Skeletal muscle tissue (tissue), 4 donors: Measurements from ENCODE around the gene ARVCF. TPM values are rescaled to one million over a fixed set of nuclear protein-coding genes. Genes with fewer than 3 reads are reported as not detected.

Source experiments
- H3K27ac ChIP-seq: one replicate; pipeline ENCODE4 v1.7.0; 2013; ENCODE audit warnings: mild to moderate bottlenecking, low read depth, low read length, inconsistent platforms
- H3K27me3 ChIP-seq, 3 donors: one replicate each; pipeline ENCODE4 v1.7.0; 2013; ENCODE audit warnings: low read length in 3 of 3; ENCODE audit not compliant: control insufficient read depth in 3 of 3, insufficient read depth in 3 of 3
- H3K36me3 ChIP-seq, 3 donors: one replicate each; pipeline ENCODE4 v1.7.0; 2013; ENCODE audit warnings: low read length in 3 of 3; ENCODE audit not compliant: control insufficient read depth in 3 of 3, insufficient read depth in 3 of 3
- H3K4me1 ChIP-seq, 3 donors: one replicate each; pipeline ENCODE4 v1.7.0; 2013; ENCODE audit warnings: low read length in 3 of 3, mild to moderate bottlenecking in 3 of 3; ENCODE audit not compliant: control insufficient read depth in 3 of 3, insufficient read depth in 3 of 3
- H3K4me3 ChIP-seq, 3 donors: one replicate each; pipeline ENCODE4 v1.7.0; 2013; ENCODE audit warnings: low read length in 3 of 3
- H3K9ac ChIP-seq, 3 donors: one replicate each; pipeline ENCODE4 v1.7.0; 2013; ENCODE audit warnings: low read length in 3 of 3, mild to moderate bottlenecking in 3 of 3, moderate library complexity in 2 of 3, low read depth in 1 of 3
- H3K9me3 ChIP-seq, 3 donors: one replicate each; pipeline ENCODE4 v1.7.0; 2013; ENCODE audit warnings: low read length in 3 of 3; ENCODE audit not compliant: control insufficient read depth in 3 of 3
- total RNA-seq: library from RNA; depleted of rRNA; stranded (reverse); fragments of >200 nt; gene quantifications from one replicate; pipeline ENCODE4 v1.2.3, GENCODE V29; 2014
- donor health status: Osteomylitis.

ARVCF gene
- total RNA-seq, 1 donor from 2014 or later = 49.6 TPM

DNA sequence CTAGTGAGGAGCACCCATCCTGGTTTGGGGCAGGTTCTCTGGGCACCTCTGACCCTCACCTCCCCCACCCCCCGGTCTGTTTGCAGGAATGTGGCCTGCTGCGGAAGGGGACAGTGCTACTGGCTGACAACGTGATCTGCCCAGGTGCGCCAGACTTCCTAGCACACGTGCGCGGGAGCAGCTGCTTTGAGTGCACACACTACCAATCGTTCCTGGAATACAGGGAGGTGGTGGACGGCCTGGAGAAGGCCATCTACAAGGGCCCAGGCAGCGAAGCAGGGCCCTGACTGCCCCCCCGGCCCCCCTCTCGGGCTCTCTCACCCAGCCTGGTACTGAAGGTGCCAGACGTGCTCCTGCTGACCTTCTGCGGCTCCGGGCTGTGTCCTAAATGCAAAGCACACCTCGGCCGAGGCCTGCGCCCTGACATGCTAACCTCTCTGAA lies 48.2 kb downstream of the ARVCF start:
- H3K9me3 ChIP-seq = no peaks in the 10 kb centered on the region

DNA sequence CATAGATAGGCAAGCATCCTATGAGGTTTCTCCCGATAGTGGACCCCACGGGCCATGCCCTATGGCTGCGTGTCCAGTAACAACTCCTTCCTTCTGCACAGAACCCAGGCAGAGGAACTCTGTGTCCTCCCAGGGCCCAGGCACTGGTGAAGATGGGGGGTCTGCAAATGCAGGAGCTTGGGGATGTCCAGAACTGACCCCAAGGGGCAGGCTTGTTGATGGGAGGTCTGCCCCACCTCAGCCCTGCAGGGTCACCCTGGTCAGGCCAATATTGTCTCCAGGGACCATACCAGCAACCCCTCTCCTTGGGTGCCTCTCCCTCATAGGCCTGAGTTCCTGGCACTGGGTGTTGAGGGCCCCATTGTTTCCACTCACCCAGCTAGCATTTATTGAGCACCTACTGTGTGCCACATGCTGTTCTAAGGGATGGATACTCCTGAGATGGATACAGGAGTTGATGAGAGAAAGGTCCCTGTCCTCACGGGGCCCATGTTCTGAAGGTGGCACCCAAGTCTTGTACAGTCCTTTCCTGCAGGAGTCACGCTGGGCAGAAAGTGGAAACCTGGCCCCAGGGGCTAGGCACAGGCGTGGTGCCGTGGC lies 48.7 kb downstream of the ARVCF start:
- no peak overlapping the region for H3K4me3 ChIP-seq
- peaks cover 7 to 9% (median 7%) of the 10 kb centered on the region in 3 donors for H3K4me1 ChIP-seq
- H3K36me3 ChIP-seq = peaks cover 58 to 66% (median 63%) of the 10 kb centered on the region in 3 donors
- no peaks in the 10 kb centered on the region for H3K9me3 ChIP-seq
- no peaks in the 10 kb centered on the region for H3K27me3 ChIP-seq
- H3K27ac ChIP-seq = no peak overlapping the region
- H3K9ac ChIP-seq = no peak overlapping the region

More for the DNA sequence above, 48.2 kb downstream of the ARVCF start:
- Histone ChIP-seq H3K27me3 (no peaks in the 10 kb centered on the region), H3K4me1 (peaks cover 7 to 9% (median 7%) of the 10 kb centered on the region in 3 donors), H3K4me3 (no peak overlapping the region), H3K27ac (no peak overlapping the region), H3K36me3 (peaks cover 61 to 68% (median 62%) of the 10 kb centered on the region in 3 donors), H3K9ac (no peak overlapping the region)

DNA sequence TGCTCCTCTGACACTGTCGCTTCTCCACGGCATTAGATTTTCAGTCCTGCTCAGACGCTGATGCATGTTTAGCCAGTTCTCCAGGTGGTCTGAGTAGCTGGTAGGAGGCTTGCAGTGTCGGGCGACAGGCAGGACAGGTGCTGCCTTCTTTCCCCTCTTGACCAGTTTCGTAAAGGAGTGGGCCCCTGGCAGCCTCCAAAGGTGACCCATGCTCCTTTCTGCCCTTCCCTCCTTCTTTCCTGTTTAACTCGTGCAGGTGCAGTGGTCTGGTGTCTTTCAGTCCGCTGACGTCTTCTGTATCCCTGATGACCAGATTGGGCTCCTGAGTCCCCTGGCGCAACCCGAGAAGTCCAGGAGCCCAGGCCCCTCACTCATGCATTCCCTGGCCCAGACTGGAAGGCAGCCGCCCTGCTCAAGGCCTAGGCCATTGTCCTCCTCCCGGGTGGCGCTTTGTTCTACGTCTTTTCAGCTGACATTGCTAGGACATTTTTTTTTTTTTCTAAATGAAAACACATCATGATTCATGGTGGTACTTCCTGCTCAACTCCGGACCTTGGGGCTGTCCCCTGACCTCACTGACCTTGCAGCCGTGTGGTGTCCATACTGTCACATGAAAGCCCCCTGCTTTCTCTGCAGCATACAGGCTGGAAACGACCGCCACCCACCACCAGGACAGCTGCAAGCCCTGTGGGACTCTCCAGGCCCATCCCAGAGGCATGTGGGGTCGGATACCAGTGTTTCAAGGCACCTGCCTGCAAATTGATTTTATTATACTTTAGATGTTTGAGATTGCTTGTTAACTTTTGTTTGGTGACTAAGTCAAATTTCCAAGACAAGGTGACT lies 49.5 kb downstream of the ARVCF start:
- Histone ChIP-seq H3K4me1 (peaks cover 13 to 16% (median 15%) of the 10 kb centered on the region in 3 donors), H3K27me3 (no peaks in the 10 kb centered on the region), H3K27ac (no peak overlapping the region), H3K4me3 (no peak overlapping the region), H3K36me3 (peaks cover 51 to 59% (median 55%) of the 10 kb centered on the region in 3 donors), H3K9me3 (no peaks in the 10 kb centered on the region), H3K9ac (peak overlapping the region in 1 of 3 donors; percentile 33)

DNA sequence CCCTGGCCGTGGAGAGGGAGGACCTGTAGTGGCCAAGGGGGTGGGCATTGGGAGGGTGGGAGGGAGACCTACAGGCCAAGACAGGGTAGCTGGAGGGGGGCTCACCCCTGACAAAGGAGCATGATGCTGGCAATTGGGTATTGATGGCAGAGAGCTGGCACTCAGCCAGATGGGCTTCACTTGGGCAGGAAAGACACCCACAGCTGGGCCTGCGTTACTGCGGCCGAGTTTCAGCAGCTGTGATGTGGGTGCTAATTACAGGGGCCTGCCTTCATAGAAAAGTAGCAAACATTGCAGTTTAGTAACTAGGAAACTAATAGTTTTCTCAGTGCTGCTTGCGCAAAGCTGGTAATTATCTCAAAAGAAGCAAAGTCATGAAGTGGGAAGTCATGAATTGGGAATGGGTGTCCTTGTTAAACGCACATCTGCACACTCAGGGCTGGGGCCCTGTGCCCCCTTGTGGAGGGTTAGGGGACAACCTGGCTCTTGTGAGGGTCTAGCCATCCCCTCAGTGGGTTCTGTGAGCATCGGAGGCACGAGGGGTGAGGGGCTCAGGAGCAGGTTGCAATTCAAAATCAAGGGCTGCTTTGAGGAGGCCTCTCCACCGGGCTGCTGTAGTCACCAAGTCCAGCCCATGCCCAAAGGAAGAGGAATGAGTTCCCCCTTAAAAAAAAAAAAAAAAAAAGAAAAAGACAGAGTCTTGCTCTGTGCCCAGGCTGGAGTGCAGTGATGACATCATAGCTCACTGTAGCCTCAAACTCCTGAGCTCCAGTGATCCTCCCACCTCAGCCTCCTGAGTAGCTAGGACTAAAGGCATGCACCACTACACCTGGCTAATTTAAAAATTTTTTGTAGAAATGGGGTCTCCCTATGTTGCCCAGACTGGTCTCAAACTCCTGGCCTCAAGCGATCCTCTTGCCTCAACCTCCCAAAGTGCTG lies 50.6 kb downstream of the ARVCF start:
- Histone ChIP-seq H3K9ac (no peak overlapping the region), H3K4me1 (peaks cover 22 to 24% (median 23%) of the 10 kb centered on the region in 3 donors), H3K27me3 (no peaks in the 10 kb centered on the region), H3K27ac (no peak overlapping the region), H3K4me3 (no peak overlapping the region), H3K36me3 (peaks cover 43 to 57% (median 47%) of the 10 kb centered on the region in 3 donors), H3K9me3 (no peaks in the 10 kb centered on the region)

DNA sequence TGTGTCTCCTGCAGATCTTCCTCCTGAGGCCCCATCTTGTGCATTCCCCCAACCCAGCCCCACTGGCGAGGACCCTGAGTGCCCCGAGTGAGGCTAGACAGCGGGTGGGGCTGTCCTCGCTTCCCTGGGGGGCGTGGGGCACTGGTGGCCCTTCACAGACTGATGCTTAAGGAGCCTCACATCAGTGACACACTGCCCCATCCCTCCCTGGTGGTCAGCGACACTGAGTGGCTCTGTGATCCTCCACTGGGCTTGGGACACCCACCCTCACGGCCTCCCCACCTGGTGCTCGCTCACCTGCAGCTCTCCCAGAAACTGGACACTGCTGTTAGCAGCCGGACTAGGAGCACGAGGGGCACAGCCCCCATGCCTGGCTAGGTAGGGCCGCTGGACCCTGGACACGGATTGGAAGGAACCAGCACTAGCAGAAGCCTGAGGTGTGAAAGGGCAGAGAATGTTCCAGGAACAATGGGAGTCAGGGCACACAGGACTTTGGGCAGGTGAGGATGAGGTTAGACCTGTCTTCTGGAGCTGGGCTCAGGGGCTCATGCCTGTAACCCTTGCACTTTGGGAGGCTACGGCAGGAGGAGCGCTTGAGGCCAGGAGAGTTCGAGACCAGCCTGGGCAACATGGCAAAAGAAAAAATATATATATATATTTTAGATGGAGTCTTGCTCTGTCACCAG lies 51.8 kb downstream of the ARVCF start:
- no peaks in the 10 kb centered on the region for H3K27me3 ChIP-seq
- H3K36me3 ChIP-seq = peaks cover 38 to 57% (median 42%) of the 10 kb centered on the region in 3 donors
- H3K9me3 ChIP-seq = no peaks in the 10 kb centered on the region
- peaks cover 22 to 28% (median 25%) of the 10 kb centered on the region in 3 donors for H3K4me1 ChIP-seq
- peak overlapping the region in 1 of 3 donors; percentile 21 for H3K9ac ChIP-seq
- no peak overlapping the region for H3K27ac ChIP-seq
- H3K4me3 ChIP-seq = no peak overlapping the region

DNA sequence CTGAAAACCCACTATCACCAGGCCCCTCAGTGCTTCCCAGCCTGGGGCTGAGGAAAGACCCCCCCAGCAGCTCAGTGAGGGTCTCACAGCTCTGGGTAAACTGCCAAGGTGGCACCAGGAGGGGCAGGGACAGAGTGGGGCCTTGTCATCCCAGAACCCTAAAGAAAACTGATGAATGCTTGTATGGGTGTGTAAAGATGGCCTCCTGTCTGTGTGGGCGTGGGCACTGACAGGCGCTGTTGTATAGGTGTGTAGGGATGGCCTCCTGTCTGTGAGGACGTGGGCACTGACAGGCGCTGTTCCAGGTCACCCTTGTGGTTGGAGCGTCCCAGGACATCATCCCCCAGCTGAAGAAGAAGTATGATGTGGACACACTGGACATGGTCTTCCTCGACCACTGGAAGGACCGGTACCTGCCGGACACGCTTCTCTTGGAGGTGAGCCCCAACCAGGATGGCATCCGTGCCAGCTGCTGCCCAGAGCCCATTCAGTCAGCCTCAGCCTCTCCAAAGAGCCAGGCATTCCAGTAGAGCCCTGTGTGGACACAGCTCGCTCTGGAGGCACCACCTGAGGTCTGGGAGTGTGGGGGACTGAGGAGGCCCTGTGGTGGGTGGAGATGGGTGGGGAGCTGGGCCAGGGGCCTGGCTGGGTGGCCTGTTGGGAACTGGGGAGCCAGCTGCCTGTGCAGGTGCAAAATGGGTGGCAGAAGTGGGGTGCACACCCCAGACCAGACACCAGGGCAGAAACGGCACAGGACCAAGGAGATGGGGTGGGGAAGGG lies 52.6 kb downstream of the ARVCF start:
- H3K36me3 ChIP-seq = peaks cover 34 to 51% (median 35%) of the 10 kb centered on the region in 3 donors
- peak overlapping the region in 2 of 3 donors; percentile 25 to 33 for H3K9ac ChIP-seq
- H3K27ac ChIP-seq = no peak overlapping the region
- no peak overlapping the region for H3K4me3 ChIP-seq
- no peaks in the 10 kb centered on the region for H3K9me3 ChIP-seq
- peaks cover 25 to 33% (median 29%) of the 10 kb centered on the region in 3 donors for H3K4me1 ChIP-seq
- no peaks in the 10 kb centered on the region for H3K27me3 ChIP-seq

DNA sequence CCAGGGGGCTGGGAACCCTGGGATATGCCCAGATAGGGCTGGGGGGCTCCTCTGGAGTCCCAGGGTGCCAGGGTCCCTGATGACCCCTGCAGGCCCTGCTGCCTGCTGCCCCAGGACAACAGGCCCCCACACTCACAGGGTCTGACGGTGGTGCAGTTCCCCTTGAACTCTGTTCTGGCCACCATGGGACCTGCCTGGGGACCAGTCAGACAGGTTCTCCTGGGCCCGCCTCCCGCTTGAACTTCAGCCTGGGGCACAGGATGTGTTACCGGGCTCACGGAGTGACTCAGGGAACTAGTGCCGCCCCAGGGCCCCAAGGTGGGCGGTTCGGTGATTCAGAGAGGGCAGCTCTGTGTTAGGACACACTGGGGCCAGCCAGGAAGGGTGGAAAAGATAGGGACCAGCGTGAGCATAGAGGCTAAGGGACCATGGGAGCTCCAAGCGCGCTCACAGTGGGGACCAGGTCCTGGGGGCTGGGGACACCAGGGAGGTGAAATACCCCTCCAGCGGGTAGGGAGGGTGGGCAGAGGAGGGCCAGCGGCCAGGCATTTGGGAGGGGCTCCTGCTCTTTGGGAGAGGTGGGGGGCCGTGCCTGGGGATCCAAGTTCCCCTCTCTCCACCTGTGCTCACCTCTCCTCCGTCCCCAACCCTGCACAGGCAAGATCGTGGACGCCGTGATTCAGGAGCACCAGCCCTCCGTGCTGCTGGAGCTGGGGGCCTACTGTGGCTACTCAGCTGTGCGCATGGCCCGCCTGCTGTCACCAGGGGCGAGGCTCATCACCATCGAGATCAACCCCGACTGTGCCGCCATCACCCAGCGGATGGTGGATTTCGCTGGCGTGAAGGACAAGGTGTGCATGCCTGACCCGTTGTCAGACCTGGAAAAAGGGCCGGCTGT lies 53.5 kb downstream of the ARVCF start:
- Histone ChIP-seq H3K36me3 (peaks cover 27 to 43% (median 28%) of the 10 kb centered on the region in 3 donors), H3K27ac (no peak overlapping the region), H3K9me3 (no peaks in the 10 kb centered on the region), H3K4me1 (peaks cover 25 to 36% (median 29%) of the 10 kb centered on the region in 3 donors), H3K4me3 (no peak overlapping the region), H3K27me3 (no peaks in the 10 kb centered on the region), H3K9ac (peak overlapping the region in 2 of 3 donors; percentile 10 to 60)

DNA sequence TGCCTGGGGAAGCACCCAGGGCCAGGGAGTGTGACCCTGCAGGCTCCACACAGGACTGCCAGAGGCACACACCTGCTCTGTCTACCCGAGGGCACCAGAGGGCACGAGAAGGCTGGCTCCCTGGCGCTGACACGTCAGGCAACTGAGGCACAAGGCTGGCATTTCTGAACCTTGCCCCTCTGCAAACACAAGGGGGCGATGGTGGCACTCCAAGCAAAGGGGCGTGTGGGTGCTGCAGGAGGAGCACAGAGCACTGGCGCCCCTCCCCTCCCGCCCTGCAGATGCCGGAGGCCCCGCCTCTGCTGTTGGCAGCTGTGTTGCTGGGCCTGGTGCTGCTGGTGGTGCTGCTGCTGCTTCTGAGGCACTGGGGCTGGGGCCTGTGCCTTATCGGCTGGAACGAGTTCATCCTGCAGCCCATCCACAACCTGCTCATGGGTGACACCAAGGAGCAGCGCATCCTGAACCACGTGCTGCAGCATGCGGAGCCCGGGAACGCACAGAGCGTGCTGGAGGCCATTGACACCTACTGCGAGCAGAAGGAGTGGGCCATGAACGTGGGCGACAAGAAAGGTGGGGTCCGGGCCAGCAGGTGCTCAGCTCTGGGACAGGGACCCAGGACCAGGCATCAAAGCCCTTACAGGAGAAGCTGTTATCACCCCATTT lies 54.2 kb downstream of the ARVCF start:
- Histone ChIP-seq H3K36me3 (peaks cover 21 to 35% (median 24%) of the 10 kb centered on the region in 3 donors), H3K4me1 (peaks cover 25 to 36% (median 31%) of the 10 kb centered on the region in 3 donors), H3K9ac (peak overlapping the region in 2 of 3 donors; percentile 28 to 60), H3K27me3 (no peaks in the 10 kb centered on the region), H3K27ac (no peak overlapping the region), H3K4me3 (no peak overlapping the region), H3K9me3 (no peaks in the 10 kb centered on the region)
